Left renal pelvis (tissue), 4 donors: Measurements from ENCODE around the gene TRIM13. TPM values are rescaled to one million over a fixed set of nuclear protein-coding genes. Genes with fewer than 3 reads are reported as not detected.
"Not testable (repeated sequence)": the region's sequence is repeated elsewhere in the genome, so short reads cannot be mapped to it uniquely, and the experiment has no call there.

ENCODE experiments used
- DNase-seq, 4 donors: peaks; one replicate each; pipeline ENCODE4 v3.0.0-alpha.2; 2013; ENCODE audit warnings: low read depth in 4 of 4, low spot score in 3 of 4
- polyA plus RNA-seq, 4 donors: library from polyadenylated mRNA; unstranded; fragments of 120-200 nt; gene quantifications; one replicate each; pipeline ENCODE4 v1.2.1, GENCODE V29; 2013; ENCODE audit not compliant: insufficient read length in 4 of 4

TRIM13 gene
- polyA plus RNA-seq, 4 donors, result 37.9 to 52.2 (median 49.0) TPM

- no peak for DNase-seq
These were observed 58.6 kb downstream of the TRIM13 start for GRCh38 chr13:50055454-50055853.

GRCh38 chr13:50060718-50061117 lies 63.9 kb downstream of the TRIM13 start:
- no peak for DNase-seq

- DNase-seq, result not testable (repeated sequence)
These were observed 65.5 kb downstream of the TRIM13 start for GRCh38 chr13:50062336-50062735.

GRCh38 chr13:50065712-50066111 lies 68.9 kb downstream of the TRIM13 start:
- no peak for DNase-seq

Other genes starting within 250 kb of the TRIM13 start
- gene KPNA3, start 204.4 kb upstream of the TRIM13 start, polyA plus RNA-seq, result 10 to 100 TPM; 29.8 to 41.8 (median 36.3) TPM
- gene SPRYD7, start 60.7 kb upstream of the TRIM13 start, polyA plus RNA-seq, result 10 to 100 TPM; 10.9 to 14.2 (median 13.0) TPM
- gene KCNRG, start 18.4 kb downstream of the TRIM13 start, polyA plus RNA-seq, result 1 to 10 TPM; 1.5 to 2.4 (median 1.7) TPM